Colonic mucosa (tissue), 4 donors: ENCODE data around the gene SEMA4C. TPM values are rescaled to one million over a fixed set of nuclear protein-coding genes. Genes with fewer than 3 reads are reported as not detected.

ENCODE experiments used
- DNase-seq: peaks from one replicate; pipeline ENCODE4 v3.0.0-alpha.2; 2020
- H3K27ac ChIP-seq: fragments of 200-600 bp; one replicate; pipeline ENCODE4 v1.8.0; 2021
- H3K27me3 ChIP-seq: fragments of 200-600 bp; one replicate; pipeline ENCODE4 v1.8.0; 2021
- H3K36me3 ChIP-seq: fragments of 200-600 bp; one replicate; pipeline ENCODE4 v1.8.0; 2021
- H3K4me1 ChIP-seq: fragments of 200-600 bp; one replicate; pipeline ENCODE4 v1.8.0; 2021; ENCODE audit warnings: mild to moderate bottlenecking
- H3K4me3 ChIP-seq: fragments of 200-600 bp; one replicate; pipeline ENCODE4 v1.8.0; 2021
- H3K9ac ChIP-seq, 2 donors: one replicate each; pipeline ENCODE4 v1.7.0; 2013; ENCODE audit warnings: control low read depth in 2 of 2, low read depth in 2 of 2, low read length in 2 of 2
- H3K9me3 ChIP-seq: fragments of 200-600 bp; one replicate; pipeline ENCODE4 v1.8.0; 2021
- intact Hi-C: fragments of 100-400 bp; cut with DNase I; formaldehyde crosslinking; loops from one replicate; pipeline ENCODE4 v1.14.1; 2022
- total RNA-seq, 2 donors: library from RNA; stranded (reverse); fragmentation: NEBNext Ultra II Directional in 1 of 2; extraction: Animal tissue kit (Norgen Biotek cat#: 25700) in 1 of 2; gene quantifications; one replicate each; pipeline ENCODE4 v1.2.1, GENCODE V29; 2021
- TF ChIP-seq, protein P1 (sequence below): fragments of 200-600 bp; IDR thresholded peaks from one replicate; pipeline ENCODE4 v1.8.0; 2022; ENCODE audit warnings: antibody characterized with exemption, mild to moderate bottlenecking
- donor health status: healthy.
- donor health status: DM: no; HTN: no; CAD: no.
- donor health status: DM: no; HTN: no; CAD: no.

Gene SEMA4C, protein sequence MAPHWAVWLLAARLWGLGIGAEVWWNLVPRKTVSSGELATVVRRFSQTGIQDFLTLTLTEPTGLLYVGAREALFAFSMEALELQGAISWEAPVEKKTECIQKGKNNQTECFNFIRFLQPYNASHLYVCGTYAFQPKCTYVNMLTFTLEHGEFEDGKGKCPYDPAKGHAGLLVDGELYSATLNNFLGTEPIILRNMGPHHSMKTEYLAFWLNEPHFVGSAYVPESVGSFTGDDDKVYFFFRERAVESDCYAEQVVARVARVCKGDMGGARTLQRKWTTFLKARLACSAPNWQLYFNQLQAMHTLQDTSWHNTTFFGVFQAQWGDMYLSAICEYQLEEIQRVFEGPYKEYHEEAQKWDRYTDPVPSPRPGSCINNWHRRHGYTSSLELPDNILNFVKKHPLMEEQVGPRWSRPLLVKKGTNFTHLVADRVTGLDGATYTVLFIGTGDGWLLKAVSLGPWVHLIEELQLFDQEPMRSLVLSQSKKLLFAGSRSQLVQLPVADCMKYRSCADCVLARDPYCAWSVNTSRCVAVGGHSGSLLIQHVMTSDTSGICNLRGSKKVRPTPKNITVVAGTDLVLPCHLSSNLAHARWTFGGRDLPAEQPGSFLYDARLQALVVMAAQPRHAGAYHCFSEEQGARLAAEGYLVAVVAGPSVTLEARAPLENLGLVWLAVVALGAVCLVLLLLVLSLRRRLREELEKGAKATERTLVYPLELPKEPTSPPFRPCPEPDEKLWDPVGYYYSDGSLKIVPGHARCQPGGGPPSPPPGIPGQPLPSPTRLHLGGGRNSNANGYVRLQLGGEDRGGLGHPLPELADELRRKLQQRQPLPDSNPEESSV
- 10 to 100 TPM; 13.0 to 17.2 TPM for total RNA-seq

DNA sequence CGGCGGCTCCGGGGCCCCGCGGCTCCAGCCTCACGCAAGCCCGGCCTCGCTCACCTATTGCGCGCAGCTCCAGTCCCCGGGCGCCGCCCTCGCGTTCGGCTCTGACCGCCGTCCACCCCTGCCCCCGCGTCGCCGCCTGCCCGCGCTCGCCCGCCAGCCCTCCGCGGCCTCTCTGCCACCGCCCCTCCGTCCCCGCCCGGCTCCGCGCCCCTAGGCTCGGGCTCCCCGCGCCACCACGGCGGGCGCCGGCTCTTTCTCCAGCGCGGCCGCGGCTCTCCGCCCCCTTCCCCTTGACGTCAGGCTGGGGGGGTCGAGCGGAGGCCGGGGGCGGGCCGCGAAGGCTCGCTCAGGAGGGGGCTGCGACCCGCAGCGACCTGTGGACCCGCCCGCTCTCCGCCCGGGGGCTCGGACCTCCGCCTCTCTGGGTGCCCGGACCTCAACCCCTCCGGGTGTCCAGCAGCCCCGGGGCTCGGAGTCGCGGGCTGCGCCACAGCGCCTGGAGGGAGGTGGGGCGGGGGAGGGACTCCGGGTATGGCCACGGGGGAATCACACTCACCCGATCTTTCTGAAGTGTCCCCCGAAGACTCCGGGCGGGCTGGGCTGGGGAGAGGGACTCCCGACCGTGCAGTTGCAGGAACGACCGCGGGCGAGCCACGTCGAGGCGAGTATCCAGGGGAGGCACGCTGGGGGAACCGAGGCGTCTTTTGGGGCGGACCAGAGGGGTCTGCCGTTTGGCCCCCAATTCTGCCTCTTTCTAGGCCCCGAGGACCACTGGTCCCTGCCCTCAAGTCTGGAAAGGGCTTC lies at the start of gene SEMA4C:
Gene SEMA4C, minus strand, starts transcription at position 259 of the 804 bp plus-strand sequence. CDS start 2,194 bp downstream, outside the sequence.
- Histone ChIP-seq H3K9me3 (no peaks in the 10 kb centered on the region), H3K27me3 (no peaks in the 10 kb centered on the region), H3K27ac (peak within 1 kb of the TSS; percentile 96), H3K4me3 (peak within 1 kb of the TSS; percentile 96), H3K36me3 (peaks cover 5% of the 10 kb centered on the region), H3K4me1 (peaks cover 20% of the 10 kb centered on the region), H3K9ac (peak within 1 kb of the TSS; percentile 77 to 90)
- intact Hi-C loops: loop anchor here (5.0 kb wide), 1 partner anchor 42 kb away; no protein-coding TSS in a partner anchor
- TF ChIP-seq, protein P1, sequence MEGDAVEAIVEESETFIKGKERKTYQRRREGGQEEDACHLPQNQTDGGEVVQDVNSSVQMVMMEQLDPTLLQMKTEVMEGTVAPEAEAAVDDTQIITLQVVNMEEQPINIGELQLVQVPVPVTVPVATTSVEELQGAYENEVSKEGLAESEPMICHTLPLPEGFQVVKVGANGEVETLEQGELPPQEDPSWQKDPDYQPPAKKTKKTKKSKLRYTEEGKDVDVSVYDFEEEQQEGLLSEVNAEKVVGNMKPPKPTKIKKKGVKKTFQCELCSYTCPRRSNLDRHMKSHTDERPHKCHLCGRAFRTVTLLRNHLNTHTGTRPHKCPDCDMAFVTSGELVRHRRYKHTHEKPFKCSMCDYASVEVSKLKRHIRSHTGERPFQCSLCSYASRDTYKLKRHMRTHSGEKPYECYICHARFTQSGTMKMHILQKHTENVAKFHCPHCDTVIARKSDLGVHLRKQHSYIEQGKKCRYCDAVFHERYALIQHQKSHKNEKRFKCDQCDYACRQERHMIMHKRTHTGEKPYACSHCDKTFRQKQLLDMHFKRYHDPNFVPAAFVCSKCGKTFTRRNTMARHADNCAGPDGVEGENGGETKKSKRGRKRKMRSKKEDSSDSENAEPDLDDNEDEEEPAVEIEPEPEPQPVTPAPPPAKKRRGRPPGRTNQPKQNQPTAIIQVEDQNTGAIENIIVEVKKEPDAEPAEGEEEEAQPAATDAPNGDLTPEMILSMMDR: no peak
- DNase-seq: peak; percentile 67

DNA sequence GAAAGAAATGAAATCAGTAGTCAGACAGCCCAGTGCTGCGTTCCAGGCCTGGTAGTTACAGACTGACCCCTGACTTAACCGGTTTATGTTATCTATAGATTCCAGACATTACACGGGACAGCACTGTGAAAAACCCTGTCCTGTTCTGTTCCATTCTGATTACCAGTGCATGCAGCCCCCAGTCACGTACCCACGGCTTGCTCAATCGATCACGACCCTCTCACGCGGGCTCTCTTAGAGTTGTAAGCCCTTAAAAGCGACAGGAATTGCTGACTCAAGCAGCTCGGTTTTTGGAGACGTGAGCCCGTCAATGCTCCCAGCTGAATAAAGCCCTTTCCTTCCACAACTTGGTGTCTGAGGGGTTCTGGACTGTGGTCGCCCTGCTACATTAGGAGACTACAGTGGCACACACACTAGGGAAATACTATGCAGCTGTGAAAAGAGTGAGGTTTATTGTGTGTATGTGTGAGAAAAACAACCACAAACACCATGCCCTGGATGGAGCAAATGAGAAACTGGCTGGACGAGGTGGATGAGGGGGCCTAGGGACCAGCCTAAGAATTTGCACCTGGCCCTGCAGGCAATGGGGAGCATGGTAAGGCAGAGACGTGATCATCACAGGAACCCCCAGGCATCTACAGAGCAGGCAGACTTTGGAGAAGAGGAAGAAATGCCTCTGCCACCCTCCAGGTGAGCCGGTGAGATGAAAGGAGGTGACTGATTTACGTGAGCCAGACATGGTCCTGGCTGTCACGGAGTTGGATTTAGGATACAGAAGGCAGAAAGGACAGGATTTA lies 49.1 kb upstream of the SEMA4C start:
- Histone ChIP-seq H3K9me3 (no peaks in the 10 kb centered on the region), H3K27me3 (no peaks in the 10 kb centered on the region), H3K4me1 (no peaks in the 10 kb centered on the region), H3K4me3 (no peak overlapping the region), H3K36me3 (no peaks in the 10 kb centered on the region), H3K27ac (no peak overlapping the region), H3K9ac (no peak overlapping the region)
- TF ChIP-seq, protein P1: no peak
- intact Hi-C loops: no loop called here
- DNase-seq: no peak

DNA sequence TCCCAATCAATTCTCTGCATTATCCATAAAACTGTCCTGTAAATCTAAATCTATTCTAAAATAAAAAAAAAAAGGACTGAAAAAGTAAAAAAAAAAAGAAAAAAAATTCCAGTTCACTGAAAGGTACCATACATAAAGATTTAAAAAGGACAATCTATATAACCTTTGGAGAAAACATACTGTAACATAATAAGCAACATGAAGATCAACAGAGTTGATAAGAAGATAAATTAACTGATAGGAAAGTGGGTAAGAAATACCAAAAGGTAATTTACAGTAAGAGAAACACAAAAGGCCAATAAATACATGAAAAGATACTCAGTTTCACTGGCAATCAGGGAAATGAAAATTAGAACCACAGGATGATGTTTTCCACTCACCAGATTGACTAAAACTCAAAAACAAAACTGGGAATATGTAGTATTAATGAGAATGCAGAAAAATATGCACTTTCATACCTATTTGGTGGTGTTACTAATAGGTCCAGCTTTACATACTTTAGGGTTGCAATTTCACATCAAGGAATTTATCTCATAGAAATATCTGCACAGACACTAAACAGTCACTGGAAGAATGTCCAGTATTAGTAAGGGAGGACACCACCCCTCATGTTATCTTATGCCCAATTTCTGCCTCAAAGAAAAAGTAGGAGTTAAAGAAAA lies 48.3 kb upstream of the SEMA4C start:
- Histone ChIP-seq H3K4me3 (no peak overlapping the region), H3K9ac (no peak overlapping the region), H3K4me1 (no peaks in the 10 kb centered on the region), H3K27ac (no peak overlapping the region), H3K9me3 (no peaks in the 10 kb centered on the region), H3K27me3 (no peaks in the 10 kb centered on the region), H3K36me3 (no peaks in the 10 kb centered on the region)
- DNase-seq: no peak
- TF ChIP-seq, protein P1: no peak
- intact Hi-C loops: no loop called here

DNA sequence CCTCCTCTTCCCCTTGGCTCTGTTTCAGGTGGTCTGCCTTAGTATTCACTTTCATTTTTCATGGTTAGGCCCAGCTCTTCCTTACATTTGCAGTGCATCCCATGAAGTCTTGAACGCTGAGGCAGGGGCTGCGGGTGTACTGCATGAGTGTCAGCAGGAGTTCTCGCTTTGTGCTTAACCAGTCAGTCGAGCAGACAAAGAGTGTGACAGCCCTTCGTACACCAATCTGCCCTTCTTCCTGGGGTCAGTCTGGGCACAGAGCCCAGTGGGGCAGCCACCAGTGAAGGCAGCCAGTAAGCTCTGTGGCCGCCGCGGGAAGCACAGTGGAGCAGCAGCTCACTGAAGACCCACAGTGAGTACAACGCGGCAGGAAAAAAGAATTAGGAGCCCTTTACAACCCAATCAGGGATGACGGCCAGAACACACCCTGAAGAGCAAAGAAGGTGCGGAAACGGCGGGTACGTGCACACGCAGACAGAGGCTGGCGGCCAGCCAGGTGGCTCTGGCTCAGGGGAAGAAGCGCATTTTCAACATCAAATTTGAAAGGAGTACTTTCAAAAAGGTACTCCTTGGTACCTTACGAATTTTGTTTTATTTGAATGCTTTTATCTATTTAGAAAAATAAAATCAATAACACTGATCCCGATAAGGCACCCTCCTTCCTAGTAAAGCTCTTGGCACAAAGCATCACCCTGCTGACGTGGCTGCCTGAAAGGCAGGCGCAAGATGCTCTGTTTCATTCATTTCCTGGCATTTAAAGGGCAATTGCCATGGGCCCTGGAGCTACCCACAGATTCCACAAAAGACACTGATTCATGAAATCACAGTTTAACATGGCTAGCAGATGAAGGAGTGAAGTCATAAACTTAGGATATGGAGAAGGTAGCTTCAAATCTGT lies 47.0 kb upstream of the SEMA4C start:
- TF ChIP-seq, protein P1: no peak
- Histone ChIP-seq H3K27ac (no peak overlapping the region), H3K9me3 (no peaks in the 10 kb centered on the region), H3K36me3 (no peaks in the 10 kb centered on the region), H3K27me3 (no peaks in the 10 kb centered on the region), H3K4me1 (no peaks in the 10 kb centered on the region), H3K4me3 (no peak overlapping the region), H3K9ac (peak overlapping the region in 1 of 2 donors; percentile 4)
- peak; percentile 53 for DNase-seq
- intact Hi-C loops: no loop called here
